K562 (cell line): ENCODE results near the gene PRICKLE2. TPM values are rescaled to one million over a fixed set of nuclear protein-coding genes. Genes with fewer than 3 reads are reported as not detected.

ENCODE experiments used
- ATAC-seq: fragments of 200-7000 bp; cut with Tn5 transposase; 3 replicates; pipeline ENCODE4 v1.9.1; 2020; ENCODE audit warnings: moderate library complexity
- BruUV-seq: library from RNA; stranded (reverse); fragments of 400-500 nt; replicated peaks from 2 replicates; lab custom pipeline; 2021; lab: Mats Ljungman, UMichigan
- CTCF ChIA-PET: fragments of 300-600 bp; formaldehyde crosslinking; extraction: SDS; loops from one replicate; lab custom pipeline; 2021; ENCODE audit warnings: low intra/inter-chr PET ratio; lab: Yijun Ruan, JAX
- POLR2A ChIA-PET: fragments of 300-600, 350-650 bp; sonication (Branson Sonifier 250); formaldehyde crosslinking; extraction: SDS; loops from one replicate; lab custom pipeline; 2021; ENCODE audit warnings: antibody characterized with exemption, inconsistent platforms; lab: Yijun Ruan, JAX
- DNase-seq, 4 experiments: peaks; one replicate each; pipeline versions ENCODE4 v3.0.0 to v3.0.0-alpha.2; 2011 to 2018; ENCODE audit warnings: low spot score in 3 of 4, mixed read lengths in 3 of 4; ENCODE audit errors: extremely low read depth in 1 of 4
- FAIRE-seq: peaks from 2 replicates; lab custom pipeline; 2011; peaks lifted over from hg19 to GRCh38; lab: Jason Lieb, UNC
- H2AFZ ChIP-seq: 2 replicates; pipeline ENCODE4 v1.6.0; 2011; ENCODE audit warnings: low read depth, low read length, control low read depth, inconsistent platforms
- H3K27ac ChIP-seq: fragments of 200-600 bp; 3 replicates; pipeline ENCODE4 v1.8.0; 2011; ENCODE audit warnings: low read depth, mild to moderate bottlenecking, control low read depth, inconsistent platforms, low read length, moderate library complexity, mixed read lengths; ENCODE audit errors: extremely low read depth
- H3K27me3 ChIP-seq, 2 experiments: fragments of 300-600 bp in 1 of 2; 2 replicates in 1 of 2; 3 replicates in 1 of 2; pipeline versions ENCODE4 v1.6.0 to v1.8.0; 2011; ENCODE audit warnings: inconsistent platforms in 2 of 2, low read length in 2 of 2, mild to moderate bottlenecking in 1 of 2, mixed read lengths in 1 of 2, moderate library complexity in 1 of 2; ENCODE audit not compliant: control insufficient read depth in 2 of 2, insufficient read depth in 2 of 2
- H3K36me3 ChIP-seq: fragments of 300-600 bp; 3 replicates; pipeline ENCODE4 v1.8.0; 2011; ENCODE audit warnings: mild to moderate bottlenecking, low read length, inconsistent platforms; ENCODE audit not compliant: control insufficient read depth, insufficient read depth
- H3K4me1 ChIP-seq, 2 experiments: fragments of 200-600 bp in 1 of 2; replicated peaks in 1 of 2; 2 replicates in 1 of 2; 3 replicates in 1 of 2; pipeline versions ENCODE4 v1.5.1 to v1.8.0; 2011; ENCODE audit warnings: inconsistent platforms in 2 of 2, low read length in 2 of 2, mild to moderate bottlenecking in 1 of 2, mixed read lengths in 1 of 2, moderate library complexity in 1 of 2; ENCODE audit not compliant: control insufficient read depth in 2 of 2, insufficient read depth in 2 of 2
- H3K4me2 ChIP-seq: 2 replicates; pipeline ENCODE4 v1.6.1; 2011; ENCODE audit warnings: low read length, control low read depth, inconsistent platforms, mixed read lengths; ENCODE audit not compliant: insufficient read depth
- H3K4me3 ChIP-seq: fragments of 200-600 bp; sonication (generic), shearing (Covaris generic); 2 replicates; pipeline ENCODE4 v1.5.1; 2016; ENCODE audit warnings: control low read depth, inconsistent platforms
- H3K79me2 ChIP-seq: fragments of 200-600 bp; 3 replicates; pipeline ENCODE4 v1.8.0; 2011; ENCODE audit warnings: low read length, inconsistent platforms; ENCODE audit not compliant: control insufficient read depth, insufficient read depth
- H3K9ac ChIP-seq, 2 experiments: 2 replicates each; pipeline versions ENCODE4 v1.6.0 to v1.6.1; 2011; ENCODE audit warnings: low read depth in 2 of 2, low read length in 2 of 2, control low read depth in 1 of 2, inconsistent platforms in 1 of 2, mild to moderate bottlenecking in 1 of 2, mixed read lengths in 1 of 2; ENCODE audit not compliant: insufficient read depth in 1 of 2
- H3K9me1 ChIP-seq: one replicate; pipeline ENCODE4 v1.6.0; 2011; ENCODE audit warnings: inconsistent platforms, mild to moderate bottlenecking, low read length, moderate library complexity; ENCODE audit not compliant: control insufficient read depth, insufficient read depth
- H3K9me3 ChIP-seq: replicated peaks from 2 replicates; pipeline ENCODE4 v1.5.1; 2011; ENCODE audit warnings: low read depth, low read length, inconsistent platforms; ENCODE audit not compliant: control insufficient read depth, insufficient read depth
- H4K20me1 ChIP-seq: replicated peaks from 2 replicates; pipeline ENCODE4 v1.6.1; 2011; ENCODE audit warnings: low read length, inconsistent platforms, mixed read lengths; ENCODE audit not compliant: control insufficient read depth, insufficient read depth
- MEF2A ChIP-seq: IDR thresholded peaks from 2 replicates; pipeline ENCODE4 v1.6.1; 2011; ENCODE audit warnings: low read depth, mild to moderate bottlenecking, low read length, moderate library complexity; ENCODE audit not compliant: control insufficient read depth
- PURB ChIP-seq: sonication (generic); formaldehyde crosslinking; IDR thresholded peaks from 2 replicates; pipeline ENCODE4 v1.9.0; 2021; ENCODE audit warnings: low read depth, mild to moderate bottlenecking, missing genetic modification reagents
- ZBTB11 ChIP-seq, 3 experiments: fragments of 200-800 bp in 1 of 3; fragments of 250-450 bp in 1 of 3; fragments of 450-650 bp in 1 of 3; sonication (Bioruptor Pico) in 1 of 3; sonication (Bioruptor generic) in 1 of 3; formaldehyde crosslinking in 1 of 3; IDR thresholded peaks; 2 replicates each; pipeline versions ENCODE4 v1.6.1 to v1.8.0; 2016 to 2022; ENCODE audit warnings: mild to moderate bottlenecking in 2 of 3, missing genetic modification characterization in 2 of 3, missing compliant biosample characterization in 1 of 3, moderate library complexity in 1 of 3
- ZNF408 ChIP-seq: fragments of 250-450 bp; sonication (Bioruptor Pico); IDR thresholded peaks from 2 replicates; pipeline ENCODE4 v1.4.0; 2020; ENCODE audit warnings: low read depth, mild to moderate bottlenecking, moderate library complexity
- WGBS: fragments of 100-300 bp; shearing (Covaris generic); methylation state at CpG from one replicate; pipeline ENCODE4 v1.1.6; 2016; ENCODE audit warnings: low coverage, mixed read lengths; ENCODE audit not compliant: insufficient coverage; ENCODE audit errors: missing lambda C conversion rate; 5-methylcytosine and 5-hydroxymethylcytosine counted together
- in situ Hi-C: fragments of 300-500 bp; cut with MboI; formaldehyde crosslinking; loops from 4 replicates; pipeline ENCODE4 v1.15.0; 2018; ENCODE audit warnings: inconsistent platforms, mixed read lengths
- intact Hi-C: fragments of 100-400 bp; cut with micrococcal nuclease; formaldehyde crosslinking; loops from 2 replicates; pipeline ENCODE4 v1.14.2; 2022
- polyA plus RNA-seq, 8 experiments: library from polyadenylated mRNA; depleted of rRNA in 4 of 8; stranded (reverse) in 5 of 8; unstranded in 3 of 8; fragments of >200 nt; fragmentation: Nextera tagmentation in 2 of 8; fragmentation: Illumina TruSeq in 1 of 8; extraction: Ambion mirVana in 2 of 8; extraction: Trizol in 1 of 8; gene quantifications; 2 replicates each; pipeline versions ENCODE4 v1.2.1 to v1.2.3, GENCODE V29; 2011 to 2014; ENCODE audit warnings: inconsistent platforms in 1 of 8, missing spikeins in 1 of 8
- total RNA-seq, 7 experiments: library from RNA; depleted of rRNA in 6 of 7; stranded (reverse); fragments of >200 nt in 6 of 7; fragmentation: Illumina TruSeq in 2 of 7; extraction: Trizol in 2 of 7; gene quantifications; 2 replicates each; pipeline versions ENCODE4 v1.2.1 to v1.2.3, GENCODE V29; 2011 to 2021; ENCODE audit warnings: low replicate concordance in 1 of 7

The PRICKLE2 gene
- total and polyA plus RNA-seq, 9 of the 15 experiments (the other 6 are each of a cell fraction or from before 2014, with no cell fraction given) = 0.07 to 0.09 TPM; not detected in 7

GRCh38 chr3:64046996-64047594 lies 178.2 kb downstream of the PRICKLE2 start:
- Histone ChIP-seq H3K9me3 (no peaks in the 10 kb centered on the region), H3K9ac (no peak overlapping the region), H3K4me2 (no peak overlapping the region), H3K27me3 (no peaks in the 10 kb centered on the region; a peak in 1 of 5 replicates), H3K36me3 (no peaks in the 10 kb centered on the region), H3K79me2 (no peaks in the 10 kb centered on the region), H3K4me3 (no peak overlapping the region), H3K27ac (no peak overlapping the region), H4K20me1 (no peaks in the 10 kb centered on the region), H2AFZ (no peak overlapping the region), H3K4me1 (no peaks in the 10 kb centered on the region; a peak in 1 of 5 replicates), H3K9me1 (no peaks in the 10 kb centered on the region)
- no TSS peak for BruUV-seq
- no peak for DNase-seq
- 1% methylated on average over 6 of the region's 6 CpGs for WGBS
- ChIA-PET CTCF (no interaction called here), POLR2A (no interaction called here)
- no peak for ATAC-seq
- TF ChIP-seq MEF2A = no peak
- TF ChIP-seq ZNF408 (CRISPR knock-in tag) = no peak
- TF ChIP-seq ZBTB11 (CRISPR knock-in tag; IDR thresholded peaks at IDR 0.05) = peak in 1 of 3 experiments; percentile 77; a peak in 2 of 6 replicates
- TF ChIP-seq PURB (CRISPR knock-in tag) = no peak
- intact Hi-C loops = no loop called here
- no peak for FAIRE-seq
- in situ Hi-C loops = no loop called here
